ENCODE measurements around the gene COL18A1.

COL18A1 gene

GRCh38 chr21:45403825-45404729 lies 888 bp upstream of the COL18A1 start:
- TF ChIP-seq, protein P1, sequence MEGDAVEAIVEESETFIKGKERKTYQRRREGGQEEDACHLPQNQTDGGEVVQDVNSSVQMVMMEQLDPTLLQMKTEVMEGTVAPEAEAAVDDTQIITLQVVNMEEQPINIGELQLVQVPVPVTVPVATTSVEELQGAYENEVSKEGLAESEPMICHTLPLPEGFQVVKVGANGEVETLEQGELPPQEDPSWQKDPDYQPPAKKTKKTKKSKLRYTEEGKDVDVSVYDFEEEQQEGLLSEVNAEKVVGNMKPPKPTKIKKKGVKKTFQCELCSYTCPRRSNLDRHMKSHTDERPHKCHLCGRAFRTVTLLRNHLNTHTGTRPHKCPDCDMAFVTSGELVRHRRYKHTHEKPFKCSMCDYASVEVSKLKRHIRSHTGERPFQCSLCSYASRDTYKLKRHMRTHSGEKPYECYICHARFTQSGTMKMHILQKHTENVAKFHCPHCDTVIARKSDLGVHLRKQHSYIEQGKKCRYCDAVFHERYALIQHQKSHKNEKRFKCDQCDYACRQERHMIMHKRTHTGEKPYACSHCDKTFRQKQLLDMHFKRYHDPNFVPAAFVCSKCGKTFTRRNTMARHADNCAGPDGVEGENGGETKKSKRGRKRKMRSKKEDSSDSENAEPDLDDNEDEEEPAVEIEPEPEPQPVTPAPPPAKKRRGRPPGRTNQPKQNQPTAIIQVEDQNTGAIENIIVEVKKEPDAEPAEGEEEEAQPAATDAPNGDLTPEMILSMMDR (conservative IDR thresholded peaks at IDR 0.05): no peak
- TF ChIP-seq ZFX (IDR thresholded peaks at IDR 0.05): no peak
- no peak overlapping the region for H3K27ac ChIP-seq

DNA sequence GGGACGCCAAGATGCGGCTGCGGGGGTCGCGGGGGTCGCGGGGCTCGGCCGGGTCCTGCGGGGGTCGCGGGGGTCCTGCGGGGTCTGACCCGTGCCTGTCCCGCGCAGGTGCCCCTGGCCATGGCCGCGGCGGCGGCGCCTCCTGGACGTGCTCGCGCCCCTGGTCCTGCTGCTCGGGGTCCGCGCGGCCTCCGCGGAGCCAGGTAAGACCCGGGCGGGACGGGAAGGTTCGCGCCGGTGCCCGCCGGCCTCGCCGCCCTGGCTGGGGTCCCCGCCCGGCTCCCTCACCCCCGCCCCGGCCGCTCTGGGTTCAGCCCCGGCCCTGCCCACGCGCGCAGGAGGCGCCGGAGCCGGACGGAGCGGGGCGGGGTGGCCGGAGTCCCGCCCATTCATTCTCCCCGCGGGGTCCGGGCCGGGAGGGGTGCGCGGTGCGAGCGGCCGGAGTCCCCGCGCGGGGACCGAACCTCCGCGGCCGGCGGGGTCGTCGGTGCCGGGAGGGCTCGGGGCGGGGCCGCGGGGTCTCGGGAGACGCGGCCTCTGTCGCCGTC lies 380 bp downstream of the COL18A1 start:
- H3K27ac ChIP-seq: peak overlapping the region; percentile 45
- TF ChIP-seq, protein P1 (conservative IDR thresholded peaks at IDR 0.05): no peak
- no peak for TF ChIP-seq ZFX (IDR thresholded peaks at IDR 0.05)

GRCh38 chr21:45405819-45406762 lies 1.1 kb downstream of the COL18A1 start:
- peak overlapping the region; percentile 45 for H3K27ac ChIP-seq

GRCh38 chr21:45406801-45407628 lies 2.0 kb downstream of the COL18A1 start:
- TF ChIP-seq ZFX (IDR thresholded peaks at IDR 0.05): no peak
- TF ChIP-seq, protein P1 (conservative IDR thresholded peaks at IDR 0.05): no peak
- H3K27ac ChIP-seq: peak overlapping the region; percentile 51

More at GRCh38 chr21:45405819-45406762, 1.1 kb downstream of the COL18A1 start:
- TF ChIP-seq ZFX (IDR thresholded peaks at IDR 0.05): peak; percentile 36; the same call in 1 of the 2 replicates
- TF ChIP-seq, protein P1 (conservative IDR thresholded peaks at IDR 0.05): no peak

DNA sequence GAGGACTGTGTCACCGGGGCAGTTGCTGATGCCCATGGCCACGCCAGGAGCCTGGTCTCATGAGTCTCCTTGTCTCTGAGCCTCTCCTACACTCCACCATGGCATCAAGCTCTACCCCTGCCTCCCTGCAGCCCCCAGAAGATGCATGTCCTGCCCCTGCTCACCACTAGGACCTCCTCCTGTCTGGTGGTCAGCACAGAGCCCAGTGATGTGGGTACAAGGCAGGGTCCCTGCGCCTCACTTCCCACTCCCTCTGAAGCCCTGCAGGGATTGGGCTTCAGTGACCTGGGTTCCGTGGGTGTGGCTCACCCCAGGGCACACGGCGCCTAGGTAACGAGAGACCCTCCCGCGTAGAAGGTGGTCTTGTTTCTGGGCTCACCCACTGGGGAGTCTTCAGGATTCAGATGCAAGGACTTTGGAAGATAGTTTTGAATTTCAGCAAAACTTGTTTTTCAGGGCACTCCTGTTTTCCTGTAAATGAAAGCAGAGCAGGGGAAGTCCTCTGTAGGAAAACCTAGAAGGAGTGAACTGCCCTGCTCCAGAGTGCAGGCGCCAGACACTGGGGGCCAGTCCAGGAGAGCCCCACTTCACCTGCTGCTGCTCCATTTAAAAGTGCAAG lies 2.8 kb downstream of the COL18A1 start:
- TF ChIP-seq ZFX (IDR thresholded peaks at IDR 0.05): no peak
- TF ChIP-seq, protein P1 (conservative IDR thresholded peaks at IDR 0.05): no peak
- peak overlapping the region; percentile 51 for H3K27ac ChIP-seq

GRCh38 chr21:45408271-45408791 lies 3.4 kb downstream of the COL18A1 start:
- TF ChIP-seq, protein P1 (conservative IDR thresholded peaks at IDR 0.05): no peak
- TF ChIP-seq ZFX (IDR thresholded peaks at IDR 0.05): no peak
- H3K27ac ChIP-seq: peak overlapping the region; percentile 51
